Duodenal mucosa (tissue), 2 donors: Measurements from ENCODE around the gene MAGEA4.
"Not testable (repeated sequence)": the region's sequence is repeated elsewhere in the genome, so short reads cannot be mapped to it uniquely, and the experiment has no call there.

Experiments
- H3K27ac ChIP-seq: one replicate; pipeline ENCODE4 v1.7.0; 2013; ENCODE audit warnings: low read depth, low read length
- H3K27me3 ChIP-seq, 2 donors: one replicate each; pipeline ENCODE4 v1.7.0; 2013; ENCODE audit warnings: low read length in 2 of 2, control low read depth in 1 of 2; ENCODE audit not compliant: insufficient read depth in 2 of 2, control insufficient read depth in 1 of 2
- H3K36me3 ChIP-seq, 2 donors: one replicate each; pipeline ENCODE4 v1.7.0; 2013; ENCODE audit warnings: low read length in 2 of 2, control low read depth in 1 of 2; ENCODE audit not compliant: insufficient read depth in 2 of 2, control insufficient read depth in 1 of 2
- H3K4me1 ChIP-seq, 2 donors: one replicate each; pipeline ENCODE4 v1.7.0; 2013; ENCODE audit warnings: low read length in 2 of 2, control low read depth in 1 of 2; ENCODE audit not compliant: insufficient read depth in 2 of 2, control insufficient read depth in 1 of 2
- H3K4me3 ChIP-seq, 2 donors: one replicate each; pipeline ENCODE4 v1.7.0; 2013; ENCODE audit warnings: low read length in 2 of 2, low read depth in 1 of 2
- H3K9ac ChIP-seq, 2 donors: one replicate each; pipeline ENCODE4 v1.7.0; 2013; ENCODE audit warnings: low read length in 2 of 2, low read depth in 1 of 2
- H3K9me3 ChIP-seq, 2 donors: one replicate each; pipeline ENCODE4 v1.7.0; 2013; ENCODE audit warnings: low read length in 2 of 2, control low read depth in 1 of 2; ENCODE audit not compliant: control insufficient read depth in 1 of 2

MAGEA4 gene

GRCh38 chrX:151899622-151900021, 13.1 kb upstream of the MAGEA4 start:
- Histone ChIP-seq H3K27me3 (no peaks in the 10 kb centered on the region), H3K4me1 (no peaks in the 10 kb centered on the region), H3K4me3 (no peak overlapping the region), H3K9me3 (no peaks in the 10 kb centered on the region), H3K27ac (no peak overlapping the region), H3K36me3 (no peaks in the 10 kb centered on the region), H3K9ac (no peak overlapping the region)

GRCh38 chrX:151901826-151902225, 10.9 kb upstream of the MAGEA4 start:
- no peak overlapping the region for H3K9ac ChIP-seq

GRCh38 chrX:151902813-151903591, 9.7 kb upstream of the MAGEA4 start:
- no peak overlapping the region for H3K4me3 ChIP-seq
- no peaks in the 10 kb centered on the region for H3K9me3 ChIP-seq
- no peaks in the 10 kb centered on the region for H3K4me1 ChIP-seq
- H3K9ac ChIP-seq = no peak overlapping the region
- H3K27me3 ChIP-seq = no peaks in the 10 kb centered on the region
- H3K27ac ChIP-seq = no peak overlapping the region
- H3K36me3 ChIP-seq = no peaks in the 10 kb centered on the region

More at GRCh38 chrX:151901826-151902225, 10.9 kb upstream of the MAGEA4 start:
- H3K27me3 ChIP-seq = no peaks in the 10 kb centered on the region
- H3K27ac ChIP-seq = no peak overlapping the region
- no peaks in the 10 kb centered on the region for H3K9me3 ChIP-seq
- no peaks in the 10 kb centered on the region for H3K36me3 ChIP-seq
- H3K4me1 ChIP-seq = no peaks in the 10 kb centered on the region
- H3K4me3 ChIP-seq = no peak overlapping the region

GRCh38 chrX:151904989-151905388, 7.7 kb upstream of the MAGEA4 start:
- H3K27me3 ChIP-seq = no peaks in the 10 kb centered on the region
- H3K9me3 ChIP-seq = no peaks in the 10 kb centered on the region
- no peak overlapping the region for H3K9ac ChIP-seq
- H3K27ac ChIP-seq = no peak overlapping the region
- no peaks in the 10 kb centered on the region for H3K36me3 ChIP-seq
- no peak overlapping the region for H3K4me3 ChIP-seq
- H3K4me1 ChIP-seq = no peaks in the 10 kb centered on the region

- Histone ChIP-seq H3K4me3 (no peak overlapping the region), H3K9me3 (no peaks in the 10 kb centered on the region), H3K27ac (no peak overlapping the region), H3K27me3 (no peaks in the 10 kb centered on the region), H3K36me3 (no peaks in the 10 kb centered on the region), H3K9ac (no peak overlapping the region), H3K4me1 (no peaks in the 10 kb centered on the region)
Observed at GRCh38 chrX:151912221-151912620, 468 bp upstream of the MAGEA4 start.

GRCh38 chrX:151918736-151919135, 6.0 kb downstream of the MAGEA4 start:
- H3K9me3 ChIP-seq, H3K4me1 ChIP-seq, H3K36me3 ChIP-seq, H3K27ac ChIP-seq, H3K4me3 ChIP-seq, H3K9ac ChIP-seq, H3K27me3 ChIP-seq: not testable (repeated sequence)

- H3K4me3 ChIP-seq = no peak overlapping the region
- H3K27me3 ChIP-seq = no peaks in the 10 kb centered on the region
- no peak overlapping the region for H3K9ac ChIP-seq
- H3K27ac ChIP-seq = no peak overlapping the region
- no peaks in the 10 kb centered on the region for H3K4me1 ChIP-seq
- no peaks in the 10 kb centered on the region for H3K36me3 ChIP-seq
- H3K9me3 ChIP-seq = no peaks in the 10 kb centered on the region
Observed at GRCh38 chrX:151919610-151920009, 6.9 kb downstream of the MAGEA4 start.

GRCh38 chrX:151920101-151920500, 7.4 kb downstream of the MAGEA4 start:
- H3K4me1 ChIP-seq = no peaks in the 10 kb centered on the region
- H3K27ac ChIP-seq = no peak overlapping the region
- no peak overlapping the region for H3K9ac ChIP-seq
- H3K27me3 ChIP-seq = no peaks in the 10 kb centered on the region
- no peaks in the 10 kb centered on the region for H3K36me3 ChIP-seq
- no peak overlapping the region for H3K4me3 ChIP-seq
- H3K9me3 ChIP-seq = no peaks in the 10 kb centered on the region

GRCh38 chrX:151920530-151920929, 7.8 kb downstream of the MAGEA4 start:
- Histone ChIP-seq H3K27ac (no peak overlapping the region), H3K9me3 (no peaks in the 10 kb centered on the region), H3K27me3 (no peaks in the 10 kb centered on the region), H3K4me1 (no peaks in the 10 kb centered on the region), H3K4me3 (no peak overlapping the region), H3K9ac (no peak overlapping the region), H3K36me3 (no peaks in the 10 kb centered on the region)

GRCh38 chrX:151921292-151921691, 8.6 kb downstream of the MAGEA4 start:
- Histone ChIP-seq H3K4me1 (no peaks in the 10 kb centered on the region), H3K9me3 (no peaks in the 10 kb centered on the region), H3K9ac (no peak overlapping the region), H3K36me3 (no peaks in the 10 kb centered on the region), H3K4me3 (no peak overlapping the region), H3K27ac (no peak overlapping the region), H3K27me3 (no peaks in the 10 kb centered on the region)
